C4-2B (cell line): Measurements from ENCODE around the gene GRM5.

Source experiments
- H3K27ac ChIP-seq: fragments of 450-650 bp; 2 replicates; pipeline ENCODE4 v1.5.1; 2017
- CTCF ChIP-seq: fragments of 450-650 bp; conservative IDR thresholded peaks from 2 replicates; pipeline ENCODE4 v1.5.1; 2017; ENCODE audit warnings: mild to moderate bottlenecking
- ZFX ChIP-seq: fragments of 450-650 bp; IDR thresholded peaks from 2 replicates; pipeline ENCODE4 v1.6.1; 2017

GRM5 gene

GRCh38 chr11:88596786-88597185 lies 469.0 kb downstream of the GRM5 start:
- TF ChIP-seq ZFX (no peak), CTCF (no peak)
- H3K27ac ChIP-seq = no peak overlapping the region

GRCh38 chr11:88594274-88594950 lies 471.4 kb downstream of the GRM5 start:
- TF ChIP-seq CTCF (no peak), ZFX (no peak)
- no peak overlapping the region for H3K27ac ChIP-seq

GRCh38 chr11:88590361-88590760 lies 475.4 kb downstream of the GRM5 start:
- H3K27ac ChIP-seq = no peak overlapping the region
- TF ChIP-seq ZFX = no peak
- no peak for TF ChIP-seq CTCF

DNA sequence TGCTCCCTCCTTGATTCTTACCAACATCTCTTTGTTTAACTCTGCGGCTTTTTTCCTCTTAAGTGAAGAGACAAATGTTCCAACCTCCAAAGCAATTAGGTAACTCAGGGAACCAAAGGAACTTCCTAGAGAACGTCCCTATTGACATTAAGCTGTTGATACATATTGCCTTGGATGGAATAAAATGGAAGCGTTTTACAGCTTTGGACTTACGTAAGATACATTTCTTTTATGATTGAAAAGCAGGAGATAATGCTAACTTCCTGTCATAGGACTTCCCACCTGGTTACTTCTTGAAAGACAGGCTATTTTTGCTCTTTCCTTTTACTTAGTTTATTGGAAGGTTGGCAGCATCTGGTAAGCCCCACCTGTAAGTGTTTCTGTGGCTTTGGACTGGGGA lies 482.5 kb downstream of the GRM5 start:
- H3K27ac ChIP-seq = no peak overlapping the region
- no peak for TF ChIP-seq ZFX
- no peak for TF ChIP-seq CTCF

DNA sequence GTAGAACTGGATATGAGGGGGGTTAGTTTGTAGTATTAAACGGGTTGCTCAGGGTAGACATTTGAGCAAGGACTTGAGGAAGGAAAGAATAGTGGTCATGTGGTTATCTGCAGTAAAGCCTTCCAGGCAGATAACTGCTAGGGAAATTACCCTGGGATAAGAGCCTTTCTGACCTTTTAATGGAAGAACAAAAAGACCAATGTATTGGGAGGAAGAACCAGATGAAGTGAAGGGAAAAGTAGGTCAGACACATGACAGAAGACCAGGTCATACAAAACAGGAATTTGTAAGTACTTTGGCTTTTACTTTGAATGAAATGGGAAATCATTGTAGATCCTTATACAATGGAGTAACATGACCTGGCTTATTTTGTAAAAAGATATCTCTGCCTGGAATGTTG lies 486.3 kb downstream of the GRM5 start:
- TF ChIP-seq ZFX (no peak), CTCF (no peak)
- no peak overlapping the region for H3K27ac ChIP-seq

DNA sequence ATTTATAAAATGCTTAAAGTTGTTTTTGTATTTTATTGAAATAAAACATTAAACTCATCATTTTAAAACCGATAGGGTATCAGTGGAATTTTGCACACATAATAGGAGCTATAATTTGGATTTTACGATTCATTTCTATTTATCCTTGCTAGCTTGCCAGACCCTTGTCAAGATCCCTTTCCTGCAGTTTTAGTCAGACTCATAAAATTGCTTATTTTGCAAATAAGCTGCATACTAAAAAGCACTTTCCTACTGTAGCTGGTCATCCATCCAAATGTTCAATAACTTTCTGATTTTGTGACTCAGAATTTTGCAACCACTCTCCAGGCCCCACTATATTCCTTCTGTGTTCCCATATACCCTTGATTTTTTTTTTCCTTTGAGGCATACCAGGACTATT lies 489.0 kb downstream of the GRM5 start:
- TF ChIP-seq CTCF (no peak), ZFX (no peak)
- no peak overlapping the region for H3K27ac ChIP-seq

GRCh38 chr11:88575916-88576315 lies 489.9 kb downstream of the GRM5 start:
- H3K27ac ChIP-seq = no peak overlapping the region
- TF ChIP-seq CTCF = no peak
- TF ChIP-seq ZFX = no peak
